ENCODE measurements around the gene ANKRD60.

ANKRD60 gene

DNA sequence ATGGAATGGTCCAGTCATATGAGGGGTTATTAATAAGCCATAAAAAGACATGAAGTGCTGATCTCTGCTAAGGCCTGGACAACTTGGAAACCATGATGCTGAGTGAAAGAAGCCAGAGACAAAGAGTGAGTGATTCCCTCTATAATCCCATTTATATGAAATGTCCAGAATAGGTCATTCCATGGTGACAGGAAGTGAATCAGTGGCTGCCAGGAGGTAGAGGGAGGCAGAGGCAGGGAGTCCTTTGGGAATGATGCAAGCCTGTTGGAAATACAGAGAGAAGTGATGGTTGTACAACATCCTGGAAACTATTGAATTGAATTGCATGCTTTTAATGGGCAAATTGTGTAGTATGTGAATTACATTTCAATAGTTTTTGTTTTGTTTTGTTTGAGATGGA lies 26.4 kb downstream of the ANKRD60 start:
- Histone ChIP-seq H3K36me3 (ENCODE audit: control insufficient read depth, insufficient read depth, low read length) (no peaks in the 10 kb centered on the region), H3K27me3 (ENCODE audit: control insufficient read depth, insufficient read depth, low read length) (no peaks in the 10 kb centered on the region), H3K9ac (ENCODE audit: low read depth, low read length) (no peak overlapping the region), H3K27ac (ENCODE audit: low read depth, low read length) (no peak overlapping the region), H3K4me1 (ENCODE audit: control insufficient read depth, insufficient read depth, low read length) (no peaks in the 10 kb centered on the region), H3K9me3 (ENCODE audit: control insufficient read depth, insufficient read depth, low read length) (no peaks in the 10 kb centered on the region), H3K4me3 (ENCODE audit: low read depth, low read length) (no peak overlapping the region)

DNA sequence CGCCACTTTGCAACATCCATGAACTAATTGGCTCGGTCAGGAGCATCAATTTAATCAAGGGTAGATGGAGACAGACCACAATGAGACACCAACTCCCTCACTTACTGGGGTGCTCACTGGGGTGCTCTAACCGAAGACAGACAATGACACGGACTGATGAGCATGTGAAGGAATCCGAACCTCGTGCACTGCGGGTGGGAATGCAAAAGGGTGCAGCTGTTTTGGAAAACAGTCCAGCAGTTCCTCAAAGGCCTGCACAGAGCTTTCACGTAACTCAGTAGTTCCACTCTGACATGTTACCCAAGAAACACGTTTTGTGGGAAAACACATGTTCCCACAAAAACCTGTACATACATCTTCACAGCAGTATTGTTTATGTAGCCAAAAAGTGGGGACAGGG lies 26.8 kb downstream of the ANKRD60 start:
- Histone ChIP-seq H3K36me3 (ENCODE audit: control insufficient read depth, insufficient read depth, low read length) (no peaks in the 10 kb centered on the region), H3K9ac (ENCODE audit: low read depth, low read length) (no peak overlapping the region), H3K4me3 (ENCODE audit: low read depth, low read length) (no peak overlapping the region), H3K4me1 (ENCODE audit: control insufficient read depth, insufficient read depth, low read length) (no peaks in the 10 kb centered on the region), H3K27me3 (ENCODE audit: control insufficient read depth, insufficient read depth, low read length) (no peaks in the 10 kb centered on the region), H3K27ac (ENCODE audit: low read depth, low read length) (no peak overlapping the region), H3K9me3 (ENCODE audit: control insufficient read depth, insufficient read depth, low read length) (no peaks in the 10 kb centered on the region)

DNA sequence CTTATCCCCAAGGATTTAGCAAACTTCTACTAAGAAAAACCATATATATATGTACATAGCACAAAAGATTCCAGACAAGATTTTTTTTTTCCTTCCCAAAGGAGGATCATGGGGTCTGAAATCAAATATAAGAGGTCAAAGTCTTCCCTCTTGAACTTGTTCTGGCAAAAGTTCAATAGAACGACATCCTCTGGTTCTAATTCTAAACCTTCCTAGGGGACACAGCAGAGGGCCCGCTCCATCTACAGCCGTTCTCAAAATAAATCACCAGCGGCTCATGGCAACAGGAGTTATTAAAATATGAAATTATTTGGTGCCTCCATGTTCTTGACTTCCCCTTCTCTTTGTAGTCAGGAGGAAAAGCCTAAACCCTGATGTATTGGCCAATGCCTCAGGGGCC lies 29.0 kb downstream of the ANKRD60 start:
- no peak overlapping the region for H3K4me3 ChIP-seq (ENCODE audit: low read depth, low read length)
- no peaks in the 10 kb centered on the region for H3K9me3 ChIP-seq (ENCODE audit: control insufficient read depth, insufficient read depth, low read length)
- H3K36me3 ChIP-seq (ENCODE audit: control insufficient read depth, insufficient read depth, low read length): no peaks in the 10 kb centered on the region
- no peaks in the 10 kb centered on the region for H3K27me3 ChIP-seq (ENCODE audit: control insufficient read depth, insufficient read depth, low read length)
- H3K27ac ChIP-seq (ENCODE audit: low read depth, low read length): no peak overlapping the region
- no peaks in the 10 kb centered on the region for H3K4me1 ChIP-seq (ENCODE audit: control insufficient read depth, insufficient read depth, low read length)
- no peak overlapping the region for H3K9ac ChIP-seq (ENCODE audit: low read depth, low read length)

DNA sequence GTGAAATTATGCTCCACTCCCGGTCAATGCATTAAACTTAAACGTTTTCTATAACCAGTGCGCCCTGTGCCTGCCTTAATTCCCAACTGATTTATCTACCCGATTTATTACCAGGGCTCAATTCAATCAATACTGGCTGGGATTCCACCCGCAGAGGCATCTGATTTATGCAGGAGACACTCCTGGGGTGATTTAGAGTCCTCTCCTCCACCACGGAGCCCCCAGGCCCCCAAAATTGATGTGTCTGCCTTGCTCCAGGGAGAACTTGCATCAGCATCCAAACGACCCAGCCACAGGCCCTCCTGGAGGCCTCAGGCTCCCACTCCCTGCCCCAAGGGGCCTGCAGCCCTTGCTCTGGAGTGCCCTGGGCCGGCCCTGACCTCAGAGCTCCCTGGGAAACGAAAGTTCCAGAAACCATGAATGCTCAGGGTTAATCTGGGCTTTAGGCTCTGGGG lies 29.5 kb downstream of the ANKRD60 start:
- no peaks in the 10 kb centered on the region for H3K4me1 ChIP-seq (ENCODE audit: control insufficient read depth, insufficient read depth, low read length)
- no peaks in the 10 kb centered on the region for H3K9me3 ChIP-seq (ENCODE audit: control insufficient read depth, insufficient read depth, low read length)
- H3K9ac ChIP-seq (ENCODE audit: low read depth, low read length): no peak overlapping the region
- no peaks in the 10 kb centered on the region for H3K36me3 ChIP-seq (ENCODE audit: control insufficient read depth, insufficient read depth, low read length)
- H3K27me3 ChIP-seq (ENCODE audit: control insufficient read depth, insufficient read depth, low read length): no peaks in the 10 kb centered on the region
- no peak overlapping the region for H3K27ac ChIP-seq (ENCODE audit: low read depth, low read length)
- H3K4me3 ChIP-seq (ENCODE audit: low read depth, low read length): no peak overlapping the region

DNA sequence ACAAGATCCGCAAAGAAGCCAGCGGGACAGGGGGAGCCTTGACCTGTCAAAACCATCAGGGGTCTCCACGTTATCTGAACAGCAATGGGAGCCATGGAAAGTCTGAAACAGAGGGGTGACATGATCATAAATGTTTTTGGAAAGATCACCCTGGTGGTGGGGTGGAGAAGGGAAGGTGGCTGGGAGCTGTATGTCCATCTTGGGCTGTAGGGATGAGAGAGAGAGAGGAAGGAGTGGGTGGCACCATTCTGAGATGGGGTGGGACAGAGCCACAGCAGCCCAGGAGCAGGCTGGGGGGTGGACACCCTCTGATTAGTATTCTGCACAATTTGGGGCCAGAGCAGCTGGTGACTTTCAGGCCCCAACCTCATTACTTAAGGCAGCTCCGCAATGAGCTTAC lies 30.1 kb downstream of the ANKRD60 start:
- no peak overlapping the region for H3K9ac ChIP-seq (ENCODE audit: low read depth, low read length)
- no peaks in the 10 kb centered on the region for H3K9me3 ChIP-seq (ENCODE audit: control insufficient read depth, insufficient read depth, low read length)
- no peak overlapping the region for H3K27ac ChIP-seq (ENCODE audit: low read depth, low read length)
- H3K27me3 ChIP-seq (ENCODE audit: control insufficient read depth, insufficient read depth, low read length): no peaks in the 10 kb centered on the region
- no peaks in the 10 kb centered on the region for H3K36me3 ChIP-seq (ENCODE audit: control insufficient read depth, insufficient read depth, low read length)
- H3K4me3 ChIP-seq (ENCODE audit: low read depth, low read length): no peak overlapping the region
- H3K4me1 ChIP-seq (ENCODE audit: control insufficient read depth, insufficient read depth, low read length): no peaks in the 10 kb centered on the region

DNA sequence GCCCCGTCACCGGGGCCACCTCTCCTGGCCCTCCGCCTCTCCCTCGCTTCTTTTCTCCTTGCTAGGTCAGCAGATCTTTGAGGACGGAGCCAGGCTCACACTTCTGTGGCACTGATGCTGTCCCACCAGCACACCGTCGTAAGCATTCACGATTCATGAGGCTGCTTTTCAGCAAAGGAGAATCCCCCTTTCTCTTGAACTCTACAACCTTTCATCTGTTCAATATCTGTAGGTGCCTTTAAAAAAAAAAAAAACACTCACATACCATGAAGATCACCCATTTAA lies 31.3 kb downstream of the ANKRD60 start:
- H3K27me3 ChIP-seq (ENCODE audit: control insufficient read depth, insufficient read depth, low read length): no peaks in the 10 kb centered on the region
- H3K4me3 ChIP-seq (ENCODE audit: low read depth, low read length): no peak overlapping the region
- no peaks in the 10 kb centered on the region for H3K4me1 ChIP-seq (ENCODE audit: control insufficient read depth, insufficient read depth, low read length)
- no peaks in the 10 kb centered on the region for H3K36me3 ChIP-seq (ENCODE audit: control insufficient read depth, insufficient read depth, low read length)
- H3K9me3 ChIP-seq (ENCODE audit: control insufficient read depth, insufficient read depth, low read length): no peaks in the 10 kb centered on the region
- H3K9ac ChIP-seq (ENCODE audit: low read depth, low read length): no peak overlapping the region
- H3K27ac ChIP-seq (ENCODE audit: low read depth, low read length): no peak overlapping the region

DNA sequence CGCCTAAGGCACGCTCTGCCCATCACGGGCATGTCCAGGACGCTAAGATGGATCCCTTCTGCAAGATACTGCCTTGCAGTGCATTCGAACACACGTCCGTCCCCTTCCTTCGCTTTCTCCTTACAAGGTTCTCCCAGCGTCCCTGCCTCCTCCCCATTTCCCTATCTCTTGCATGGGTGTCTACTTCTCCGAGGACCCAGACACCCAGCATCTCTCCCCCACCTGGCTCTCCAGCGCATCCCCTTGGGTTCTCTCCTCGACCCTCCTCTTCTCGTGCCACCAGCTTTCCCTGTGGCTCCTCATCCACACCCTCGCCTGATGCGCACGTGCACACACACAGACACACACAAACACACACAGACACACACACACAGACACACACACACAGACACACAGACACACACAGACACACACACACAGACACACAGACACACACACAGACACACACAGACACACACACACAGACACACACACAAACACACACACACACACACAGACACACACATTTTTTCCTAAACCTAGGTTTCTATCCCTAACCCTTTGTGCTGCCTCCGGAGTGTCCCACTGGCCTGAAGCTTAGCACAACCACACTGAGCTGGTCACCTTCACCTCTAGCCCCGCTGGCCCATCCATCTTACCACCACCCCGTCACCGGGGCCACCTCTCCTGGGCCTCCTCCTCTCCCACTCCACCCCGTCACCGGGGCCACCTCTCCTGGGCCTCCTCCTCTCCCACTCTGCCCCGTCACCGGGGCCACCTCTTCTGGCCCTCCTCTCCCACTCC lies 31.9 kb downstream of the ANKRD60 start:
- no peak overlapping the region for H3K9ac ChIP-seq (ENCODE audit: low read depth, low read length)
- H3K9me3 ChIP-seq (ENCODE audit: control insufficient read depth, insufficient read depth, low read length): no peaks in the 10 kb centered on the region
- no peaks in the 10 kb centered on the region for H3K4me1 ChIP-seq (ENCODE audit: control insufficient read depth, insufficient read depth, low read length)
- no peaks in the 10 kb centered on the region for H3K36me3 ChIP-seq (ENCODE audit: control insufficient read depth, insufficient read depth, low read length)
- H3K27me3 ChIP-seq (ENCODE audit: control insufficient read depth, insufficient read depth, low read length): no peaks in the 10 kb centered on the region
- H3K4me3 ChIP-seq (ENCODE audit: low read depth, low read length): no peak overlapping the region
- no peak overlapping the region for H3K27ac ChIP-seq (ENCODE audit: low read depth, low read length)

DNA sequence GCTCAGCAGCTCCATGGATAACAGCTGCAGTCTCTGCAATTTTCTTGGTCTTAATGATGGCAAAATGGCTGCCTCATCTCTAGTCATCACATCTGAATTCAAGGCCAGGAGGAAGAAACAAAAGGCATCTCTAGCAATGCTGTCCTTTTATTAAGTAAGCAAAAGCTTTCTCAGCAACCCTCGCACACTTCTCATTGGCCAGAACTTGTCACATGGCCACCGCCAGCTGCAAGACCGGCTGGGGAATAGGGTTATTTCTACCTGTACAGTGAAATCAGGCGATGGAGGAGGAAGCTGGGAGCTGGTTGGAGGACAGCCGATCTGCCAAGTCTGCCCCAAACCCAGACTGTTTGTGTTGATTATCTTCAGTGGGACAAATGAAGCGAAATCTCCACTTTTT lies 33.4 kb downstream of the ANKRD60 start:
- no peak overlapping the region for H3K4me3 ChIP-seq (ENCODE audit: low read depth, low read length)
- no peaks in the 10 kb centered on the region for H3K27me3 ChIP-seq (ENCODE audit: control insufficient read depth, insufficient read depth, low read length)
- no peaks in the 10 kb centered on the region for H3K4me1 ChIP-seq (ENCODE audit: control insufficient read depth, insufficient read depth, low read length)
- no peak overlapping the region for H3K27ac ChIP-seq (ENCODE audit: low read depth, low read length)
- H3K36me3 ChIP-seq (ENCODE audit: control insufficient read depth, insufficient read depth, low read length): no peaks in the 10 kb centered on the region
- no peaks in the 10 kb centered on the region for H3K9me3 ChIP-seq (ENCODE audit: control insufficient read depth, insufficient read depth, low read length)
- no peak overlapping the region for H3K9ac ChIP-seq (ENCODE audit: low read depth, low read length)

DNA sequence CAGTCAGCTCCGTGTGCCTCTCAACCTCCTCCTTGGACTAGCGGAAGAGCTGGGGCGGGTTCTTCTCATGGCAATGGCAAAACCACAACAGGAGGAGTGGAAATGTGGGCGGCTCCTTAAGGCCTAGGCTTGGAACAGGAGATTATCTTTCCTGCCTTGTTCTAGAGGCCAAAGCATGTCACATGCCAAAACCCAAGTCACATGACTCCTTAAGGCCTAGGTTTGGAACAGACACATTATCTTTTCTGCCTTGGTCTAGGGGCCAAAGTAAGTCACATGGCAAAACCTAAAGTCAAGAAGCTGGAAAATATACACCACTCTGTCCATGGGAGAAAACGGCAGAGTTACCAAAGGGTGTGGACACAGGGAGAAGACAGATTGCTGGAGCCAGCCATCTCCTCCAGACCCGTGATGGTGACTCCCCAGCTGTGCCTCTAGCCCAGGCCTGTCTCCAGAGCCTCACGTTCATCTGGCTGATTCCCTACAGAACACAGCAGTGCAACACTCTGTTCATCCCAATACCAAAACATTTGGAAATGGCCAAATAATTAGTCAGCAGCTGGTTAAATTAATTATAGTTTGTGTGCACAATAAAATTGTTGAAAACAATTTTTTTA lies 34.2 kb downstream of the ANKRD60 start:
- Histone ChIP-seq H3K27ac (ENCODE audit: low read depth, low read length) (no peak overlapping the region), H3K9ac (ENCODE audit: low read depth, low read length) (no peak overlapping the region), H3K4me3 (ENCODE audit: low read depth, low read length) (no peak overlapping the region), H3K9me3 (ENCODE audit: control insufficient read depth, insufficient read depth, low read length) (no peaks in the 10 kb centered on the region), H3K4me1 (ENCODE audit: control insufficient read depth, insufficient read depth, low read length) (no peaks in the 10 kb centered on the region), H3K27me3 (ENCODE audit: control insufficient read depth, insufficient read depth, low read length) (no peaks in the 10 kb centered on the region), H3K36me3 (ENCODE audit: control insufficient read depth, insufficient read depth, low read length) (no peaks in the 10 kb centered on the region)

DNA sequence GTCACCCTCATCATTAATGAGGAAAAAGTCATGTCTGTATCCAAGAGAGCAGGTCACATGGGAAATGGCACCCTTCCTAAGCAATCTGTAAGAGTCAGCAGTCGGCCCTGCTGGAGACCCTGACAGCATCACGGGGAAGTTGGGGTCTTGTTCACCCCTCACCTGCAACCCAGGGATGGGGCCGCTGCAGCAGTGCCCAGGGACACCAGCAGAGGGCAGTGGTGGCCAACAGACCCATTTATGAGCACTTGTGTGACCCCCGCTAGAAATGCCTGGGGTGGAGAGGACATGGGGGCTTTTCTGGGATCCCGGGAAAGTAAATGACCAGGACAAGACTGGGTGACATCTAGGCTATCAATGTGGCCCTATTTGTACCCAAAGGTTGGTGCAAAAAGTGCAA lies 35.9 kb downstream of the ANKRD60 start:
- H3K4me1 ChIP-seq (ENCODE audit: control insufficient read depth, insufficient read depth, low read length): no peaks in the 10 kb centered on the region

DNA sequence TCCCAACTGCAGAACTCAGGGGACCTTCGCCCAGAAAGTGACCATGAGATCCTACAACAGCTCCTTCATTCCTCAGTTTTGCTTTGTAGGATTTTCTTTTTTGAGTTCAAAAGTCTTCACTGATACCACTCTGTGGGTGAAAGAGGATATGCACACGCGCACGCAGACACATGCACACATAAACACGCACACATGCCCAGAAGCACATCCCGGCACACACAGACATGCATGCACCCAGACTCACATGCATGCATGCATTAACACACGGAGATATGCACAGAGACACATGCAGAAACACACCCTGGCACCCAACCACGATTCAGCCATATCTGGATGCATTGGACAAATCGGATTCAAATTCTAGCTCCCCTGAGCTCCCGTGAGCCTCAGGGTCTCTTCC lies 36.4 kb downstream of the ANKRD60 start:
- H3K27me3 ChIP-seq (ENCODE audit: control insufficient read depth, insufficient read depth, low read length): no peaks in the 10 kb centered on the region
- no peaks in the 10 kb centered on the region for H3K4me1 ChIP-seq (ENCODE audit: control insufficient read depth, insufficient read depth, low read length)

More for the DNA sequence above, 35.9 kb downstream of the ANKRD60 start:
- Histone ChIP-seq H3K9ac (ENCODE audit: low read depth, low read length) (no peak overlapping the region), H3K36me3 (ENCODE audit: control insufficient read depth, insufficient read depth, low read length) (no peaks in the 10 kb centered on the region), H3K27ac (ENCODE audit: low read depth, low read length) (no peak overlapping the region), H3K27me3 (ENCODE audit: control insufficient read depth, insufficient read depth, low read length) (no peaks in the 10 kb centered on the region), H3K4me3 (ENCODE audit: low read depth, low read length) (no peak overlapping the region), H3K9me3 (ENCODE audit: control insufficient read depth, insufficient read depth, low read length) (no peaks in the 10 kb centered on the region)

More for the DNA sequence above, 36.4 kb downstream of the ANKRD60 start:
- no peak overlapping the region for H3K9ac ChIP-seq (ENCODE audit: low read depth, low read length)
- no peaks in the 10 kb centered on the region for H3K36me3 ChIP-seq (ENCODE audit: control insufficient read depth, insufficient read depth, low read length)
- H3K9me3 ChIP-seq (ENCODE audit: control insufficient read depth, insufficient read depth, low read length): no peaks in the 10 kb centered on the region
- no peak overlapping the region for H3K4me3 ChIP-seq (ENCODE audit: low read depth, low read length)
- H3K27ac ChIP-seq (ENCODE audit: low read depth, low read length): no peak overlapping the region
